GM19328 (cell line): ENCODE results near the gene TTLL12.

Experiments used
- ATAC-seq: cut with Tn5 transposase; IDR thresholded peaks from one replicate; pipeline ENCODE4 v1.9.1; 2021; ENCODE audit warnings: mild to moderate bottlenecking, moderate library complexity; ENCODE audit not compliant: unreplicated experiment

The TTLL12 gene

DNA sequence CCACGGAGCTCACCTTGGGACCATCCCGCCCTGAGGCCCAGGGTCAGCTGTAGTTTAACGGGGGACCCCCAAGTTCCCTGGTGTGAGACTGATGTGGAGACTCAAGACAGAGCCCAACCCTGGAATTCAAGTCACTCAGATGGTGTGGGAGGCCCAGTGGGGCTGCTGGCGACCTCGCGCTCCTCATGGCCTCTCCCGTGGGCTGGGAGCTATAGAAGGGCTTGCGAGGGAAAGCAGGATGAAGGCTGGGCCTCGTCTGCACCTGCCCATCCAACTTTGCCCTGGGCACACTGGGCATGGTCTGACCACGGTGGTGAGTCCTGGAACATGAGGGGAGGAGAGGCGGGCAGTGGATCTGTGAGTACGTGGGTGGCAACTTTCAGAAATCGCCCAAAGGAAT is 13.6 kb upstream of the TTLL12 start:
- no peak for ATAC-seq

DNA sequence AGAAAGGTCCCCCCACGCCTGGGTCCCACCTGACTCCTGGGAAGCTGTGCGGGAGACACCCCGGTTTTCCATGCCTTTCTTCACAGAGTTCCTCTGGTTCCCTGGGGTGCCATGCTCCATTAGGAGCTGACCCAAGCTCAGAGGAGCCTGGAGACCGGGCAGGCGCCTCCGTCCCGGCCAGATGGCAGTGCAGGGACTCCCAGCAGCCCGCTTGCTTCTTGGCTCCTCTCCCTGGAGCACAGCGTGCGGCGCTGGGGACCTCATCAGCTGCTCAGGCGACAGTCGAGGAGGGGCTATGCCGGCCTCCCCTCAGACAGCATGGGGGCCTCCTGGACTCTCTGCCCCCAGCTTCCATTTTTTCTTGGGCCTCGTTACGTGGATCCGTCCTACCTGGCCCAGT is 13.1 kb upstream of the TTLL12 start:
- no peak for ATAC-seq

- no peak for ATAC-seq
These were observed 12.6 kb upstream of the TTLL12 start for GRCh38 chr22:43199541-43199940.

DNA sequence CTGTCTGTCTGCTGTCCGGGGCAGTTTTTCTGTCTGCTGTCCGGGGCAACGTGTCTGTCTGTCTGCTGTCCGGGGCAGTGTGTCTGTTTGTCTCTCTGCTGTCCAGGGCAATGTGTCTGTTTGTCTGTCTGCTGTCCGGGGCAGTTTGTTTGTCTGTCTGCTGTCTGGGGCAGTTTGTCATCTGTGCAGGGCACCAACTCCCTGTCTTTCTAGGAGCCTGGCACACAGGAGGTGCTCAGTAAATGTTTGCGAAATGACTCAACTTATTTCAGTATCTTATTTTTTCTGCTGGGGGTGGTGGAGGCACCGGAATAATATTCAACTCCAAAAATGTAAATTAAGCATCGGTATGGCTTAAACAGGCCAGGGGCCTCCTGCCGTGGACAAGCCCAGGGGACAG is 12.0 kb upstream of the TTLL12 start:
- no peak for ATAC-seq

- ATAC-seq: no peak
These were observed 11.2 kb upstream of the TTLL12 start for GRCh38 chr22:43198126-43198525.

- no peak for ATAC-seq
These were observed 10.5 kb upstream of the TTLL12 start for GRCh38 chr22:43197271-43197941.

GRCh38 chr22:43191831-43192230 is 4.9 kb upstream of the TTLL12 start:
- ATAC-seq: no peak

DNA sequence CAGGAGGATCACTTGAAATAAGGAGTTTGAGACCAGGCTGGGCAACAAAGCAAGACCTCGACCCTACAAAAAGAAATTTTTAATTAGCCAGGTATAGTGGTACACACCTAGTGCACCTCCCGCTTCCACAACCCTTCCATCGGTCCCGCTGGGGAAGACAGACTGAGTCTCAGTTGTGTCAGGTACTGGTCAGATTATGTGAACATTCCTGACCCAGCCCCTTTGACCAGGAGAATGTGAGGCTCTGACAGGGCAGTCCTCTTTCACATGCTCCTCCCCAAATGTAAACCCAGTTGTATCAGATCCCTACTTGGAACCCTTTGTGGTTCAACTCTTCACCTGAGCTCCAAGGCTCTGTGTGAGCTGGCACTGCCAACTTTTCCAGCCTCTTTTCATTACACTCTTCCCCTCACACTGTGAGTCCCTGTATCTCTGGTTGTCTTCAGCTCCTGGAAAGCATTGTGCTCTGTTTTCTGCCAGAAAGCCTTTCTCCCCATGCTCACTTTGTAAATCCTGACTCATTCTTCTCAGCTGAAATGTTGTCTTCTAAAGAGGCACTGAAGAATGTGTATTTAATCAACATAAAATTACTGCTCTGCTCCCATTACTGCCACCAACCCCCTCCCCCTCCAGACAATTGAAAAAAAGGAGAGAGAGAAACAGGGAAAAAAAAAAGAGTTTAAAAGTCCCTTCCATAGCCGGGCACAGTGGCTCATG is 2.1 kb upstream of the TTLL12 start:
- ATAC-seq: no peak

DNA sequence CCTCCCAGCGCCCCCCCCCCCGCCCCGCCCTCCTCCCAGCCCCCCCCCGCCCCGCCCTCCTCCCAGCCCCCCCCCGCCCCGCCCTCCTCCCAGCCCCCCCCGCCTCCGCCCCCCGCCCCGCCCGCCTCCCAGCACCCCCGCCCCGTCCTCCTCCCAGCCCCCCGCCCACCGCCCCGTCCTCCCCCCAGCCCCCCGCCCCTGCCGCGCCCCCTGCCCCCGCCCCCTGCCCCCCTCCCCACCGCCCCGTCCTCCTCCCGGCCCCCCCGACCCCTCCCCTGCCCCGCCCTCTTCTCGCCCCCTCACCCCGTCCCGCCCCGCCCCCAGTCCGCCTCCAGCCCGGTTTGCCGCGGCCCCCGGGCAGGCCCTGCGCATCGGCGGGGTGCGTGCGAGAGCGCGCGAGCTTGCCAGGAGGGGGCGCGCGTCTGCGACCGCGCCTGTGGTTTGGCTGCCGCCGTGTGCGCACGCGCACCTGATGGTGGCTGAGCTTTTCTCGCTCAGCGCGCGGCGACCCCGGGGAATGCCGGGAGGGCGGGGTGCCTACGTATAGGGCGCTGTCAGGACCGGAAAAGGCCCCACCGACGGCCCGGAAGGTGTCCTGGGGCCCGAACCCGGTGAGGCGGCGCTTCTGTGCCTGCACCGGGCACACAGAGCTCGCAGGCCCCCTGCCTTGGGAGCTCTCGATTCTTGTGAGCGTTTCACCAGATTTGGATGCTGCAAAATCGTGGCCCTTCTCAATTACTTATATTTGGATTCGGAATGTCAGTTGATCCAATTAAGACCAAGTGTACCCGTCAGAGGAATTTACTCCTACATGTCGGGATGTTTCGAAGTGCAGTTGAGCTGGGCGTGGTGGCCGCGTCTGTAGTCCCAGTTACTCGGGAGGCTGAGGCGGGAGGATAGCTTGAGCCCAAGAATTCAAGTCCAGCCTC is 501 bp upstream of the TTLL12 start:
- ATAC-seq: peak; percentile 76

DNA sequence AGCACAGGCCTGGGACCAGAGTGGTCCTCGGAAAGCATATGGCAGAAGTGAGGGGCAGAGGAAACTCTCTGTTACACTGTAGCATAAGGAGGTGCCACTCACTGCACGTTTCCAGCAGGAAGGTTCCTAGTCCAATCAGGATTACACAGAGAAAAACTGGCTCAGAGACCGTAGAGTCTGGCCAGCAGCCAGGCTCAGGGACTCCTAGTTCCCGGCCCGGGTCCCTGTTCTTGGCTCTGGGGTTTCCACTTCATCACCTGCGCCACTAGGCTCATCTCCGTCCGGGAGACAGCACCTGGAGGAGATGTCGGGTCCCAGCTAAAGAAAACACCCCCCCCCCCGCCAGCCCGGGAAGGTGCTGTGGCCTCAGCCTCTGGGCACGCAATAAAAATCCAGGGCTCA is 1.1 kb downstream of the TTLL12 start:
- no peak for ATAC-seq

DNA sequence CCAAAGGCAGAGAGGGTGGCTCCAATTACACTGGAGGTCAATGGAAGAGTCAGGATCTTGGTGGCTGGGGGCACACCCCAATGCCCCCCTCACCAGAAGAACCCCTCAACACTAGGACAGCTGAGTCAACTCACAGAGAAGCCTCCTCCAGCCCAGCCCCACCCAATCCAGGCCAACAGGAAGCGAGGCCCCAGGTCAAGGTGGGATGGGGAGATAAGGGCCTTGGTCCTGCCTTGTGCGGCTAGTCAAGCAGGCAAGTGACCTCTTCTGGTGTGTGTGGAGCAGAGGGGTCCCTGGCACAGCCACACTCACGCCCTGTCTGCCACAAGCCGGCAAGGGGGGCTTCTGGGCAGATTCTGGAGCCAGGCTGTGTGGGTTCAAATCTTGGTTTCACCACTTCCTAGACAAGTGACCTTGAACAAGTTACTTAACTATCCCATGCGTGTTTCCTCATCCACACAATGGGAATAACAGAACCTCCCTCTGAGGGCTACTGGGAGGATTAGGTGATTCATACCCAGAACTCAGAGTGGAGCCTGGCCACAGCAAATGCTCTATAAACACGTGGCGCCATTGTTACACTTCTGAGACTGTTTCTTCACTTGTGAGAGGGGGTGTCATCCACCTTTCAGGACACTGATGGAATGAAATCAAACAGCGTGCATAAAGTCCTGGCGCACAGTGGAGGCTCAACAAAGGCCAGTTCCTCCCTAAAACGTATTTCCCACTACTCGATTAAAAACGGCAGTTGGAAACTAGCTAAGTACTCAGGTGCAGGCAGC is 3.2 kb downstream of the TTLL12 start:
- ATAC-seq: no peak

GRCh38 chr22:43182726-43183125 is 4.2 kb downstream of the TTLL12 start:
- ATAC-seq: no peak

DNA sequence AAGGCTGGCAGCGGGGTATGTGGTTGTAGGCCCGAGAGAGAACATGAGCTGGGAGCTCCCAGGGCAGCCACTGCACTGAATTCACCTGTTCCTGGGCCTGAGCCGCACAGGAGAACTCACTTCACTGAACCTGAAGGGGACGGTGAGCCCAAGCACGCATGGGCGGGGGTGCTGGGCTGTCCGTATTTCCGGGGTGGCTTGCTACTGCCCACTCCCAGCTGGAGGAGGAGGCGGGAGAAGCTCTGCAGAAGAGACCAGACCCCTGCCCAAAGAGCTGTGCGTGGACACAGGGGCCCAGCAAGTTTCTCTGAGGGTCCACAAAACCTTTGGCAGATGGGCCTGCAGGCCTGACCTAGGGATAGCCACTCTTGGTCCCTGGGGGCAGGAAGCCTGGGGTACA is 4.8 kb downstream of the TTLL12 start:
- ATAC-seq: no peak

DNA sequence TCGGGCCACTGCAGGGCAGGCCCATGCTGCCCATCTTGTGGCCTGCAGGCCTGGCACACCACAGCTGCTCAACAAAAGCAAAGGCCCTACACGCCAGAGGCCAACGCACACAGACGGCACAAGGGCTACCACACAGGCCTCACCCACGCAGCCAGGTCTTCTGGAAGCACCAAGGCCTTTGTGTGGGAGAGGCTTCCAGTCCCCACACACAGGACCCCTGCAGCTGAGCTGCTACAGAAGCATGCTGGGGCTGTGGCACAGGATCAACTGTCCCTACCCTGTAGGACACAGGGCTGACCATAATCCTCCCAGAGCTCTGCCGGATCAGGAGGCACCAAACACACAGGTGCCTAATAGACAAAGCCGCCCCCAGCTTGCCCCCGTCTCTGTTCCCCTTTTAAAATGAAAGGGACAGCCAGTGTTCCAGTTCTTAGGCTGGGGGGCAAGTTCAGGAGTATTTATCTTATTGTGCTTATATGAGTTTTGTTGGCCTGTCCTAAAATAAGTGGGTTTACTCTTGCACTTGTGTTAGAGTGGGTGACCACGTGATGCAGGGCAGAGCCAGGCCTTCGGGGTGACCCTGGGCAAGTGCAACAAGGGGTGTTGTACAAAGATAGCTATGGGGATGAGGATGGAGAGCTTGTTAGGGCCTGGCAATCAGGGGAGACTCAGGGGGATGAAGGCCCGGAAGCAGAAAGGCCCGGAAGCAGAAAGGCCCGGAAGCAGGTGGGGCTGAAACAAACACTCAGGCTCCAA is 5.4 kb downstream of the TTLL12 start:
- no peak for ATAC-seq

DNA sequence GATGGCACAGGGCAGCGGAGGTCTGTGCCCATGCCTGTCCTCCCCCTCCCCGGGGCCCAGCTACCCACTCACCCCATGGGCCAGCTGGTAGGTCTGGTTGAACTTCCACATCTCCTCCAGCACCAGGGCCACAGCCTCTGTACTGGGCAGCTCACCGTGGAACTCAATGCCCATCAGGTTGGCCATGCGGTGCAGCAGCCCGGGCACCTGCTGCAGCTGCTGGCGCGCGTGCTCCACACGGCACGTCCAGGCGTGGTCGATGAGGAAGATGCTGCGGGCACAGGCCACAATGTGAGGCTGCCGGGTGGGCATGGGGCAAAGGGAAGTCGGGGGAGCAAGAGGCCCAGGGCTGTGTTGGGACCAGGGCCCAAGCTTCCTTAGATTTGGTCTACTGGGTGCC is 6.3 kb downstream of the TTLL12 start:
- no peak for ATAC-seq

DNA sequence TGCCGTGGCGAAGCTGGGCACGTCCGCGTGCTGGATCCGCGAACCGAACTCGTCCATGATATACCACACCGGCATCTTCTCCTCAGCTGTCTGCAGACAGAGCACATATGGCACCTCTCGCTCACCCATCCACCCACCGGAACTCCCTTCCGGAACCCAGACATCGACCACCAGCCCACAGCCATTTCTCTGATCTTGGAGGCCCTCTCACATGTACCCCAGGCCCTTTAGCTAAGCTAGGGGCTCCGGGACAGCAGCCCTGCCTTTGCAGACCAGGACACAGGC is 7.1 kb downstream of the TTLL12 start:
- ATAC-seq: no peak

GRCh38 chr22:43179146-43179910 is 7.6 kb downstream of the TTLL12 start:
- no peak for ATAC-seq

DNA sequence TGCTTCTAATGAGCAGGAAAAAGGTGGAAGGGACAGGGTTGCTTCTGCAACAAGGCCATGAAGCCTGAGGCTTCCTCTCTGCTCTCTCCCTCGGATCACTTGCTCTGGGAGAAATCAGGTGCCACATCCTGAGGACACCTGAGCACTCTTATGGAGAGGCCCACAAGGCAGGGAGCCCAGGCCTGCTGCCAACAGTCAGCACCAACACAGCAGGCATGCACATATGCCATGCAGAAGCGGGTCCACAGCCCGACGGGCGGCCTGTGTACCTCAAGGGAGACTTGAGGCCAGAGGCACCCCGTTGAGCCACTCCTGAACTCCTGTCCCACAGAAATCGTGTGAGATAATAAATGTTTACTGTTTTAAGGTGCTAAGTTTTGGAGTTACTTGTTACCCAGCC is 9.5 kb downstream of the TTLL12 start:
- ATAC-seq: no peak

DNA sequence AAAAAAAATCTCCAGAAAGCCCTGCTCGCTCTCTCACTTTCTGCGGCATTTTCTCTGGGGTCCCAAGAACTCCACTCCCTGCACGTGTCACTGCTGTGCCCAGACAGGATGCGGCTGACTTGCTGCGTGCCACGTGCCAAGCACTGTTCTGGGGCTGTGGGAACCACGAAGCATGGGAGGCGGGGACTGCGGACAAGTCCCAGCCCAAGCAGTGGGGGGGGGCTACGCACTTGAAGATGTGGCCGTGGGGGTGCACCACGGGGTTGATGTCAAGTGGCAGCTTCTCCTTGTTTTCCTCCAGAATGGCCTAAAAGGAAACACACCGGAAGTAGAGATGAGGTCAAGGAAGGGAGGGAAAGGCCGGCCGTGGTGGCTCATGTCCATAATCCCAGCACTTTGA is 10.8 kb downstream of the TTLL12 start:
- ATAC-seq: no peak
